ENCODE measurements around the gene RHCE.
"Not testable (repeated sequence)": the region's sequence is repeated elsewhere in the genome, so short reads cannot be mapped to it uniquely, and the experiment has no call there.

RHCE gene

DNA sequence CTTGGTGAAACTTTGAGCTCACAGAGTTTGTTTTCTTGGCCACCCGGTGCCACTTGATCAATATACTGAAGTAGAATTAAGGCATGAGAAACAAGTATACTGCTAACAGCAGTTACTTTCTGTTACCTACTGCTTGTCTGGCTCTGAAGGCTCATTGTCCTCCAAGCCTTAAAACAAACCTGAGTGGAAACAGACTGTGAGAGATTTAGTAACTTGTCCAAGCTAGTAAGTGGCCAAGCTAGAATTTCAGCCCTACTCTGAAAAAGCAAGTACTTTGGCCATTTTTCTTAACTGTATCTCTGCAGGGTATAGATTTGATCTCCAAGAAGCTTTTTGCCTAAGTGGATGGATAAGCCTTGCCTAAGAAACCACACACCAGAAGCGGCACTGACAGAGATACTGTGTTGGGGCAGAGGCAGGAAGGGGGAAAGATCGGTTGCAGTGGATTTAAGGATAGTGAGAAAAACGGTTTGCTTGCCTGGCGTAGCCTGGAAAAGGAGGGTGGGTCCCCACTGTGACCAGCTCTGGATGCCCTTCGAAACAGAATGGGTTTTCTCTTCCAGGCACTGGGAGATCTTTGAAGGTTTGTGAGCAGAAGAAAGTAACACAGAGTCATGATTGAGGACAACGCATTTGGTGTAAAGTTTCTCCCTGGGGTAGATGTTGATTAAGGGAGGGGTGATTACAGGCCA is 8.0 kb upstream of the RHCE start:
- no peak for DNase-seq (ENCODE audit: low spot score)
- in situ Hi-C loops (cut with MboI; ENCODE audit: low pct_unique_long_range_greater_than_20kb, low sequenced_read_pairs, unreplicated experiment): no loop called here
- TF ChIP-seq CTCF (IDR thresholded peaks at IDR 0.05; ENCODE audit: extremely low read depth, insufficient read depth, missing control alignments): no peak

GRCh38 chr1:25427696-25428095 is 7.1 kb upstream of the RHCE start:
- in situ Hi-C loops (cut with MboI; ENCODE audit: low pct_unique_long_range_greater_than_20kb, low sequenced_read_pairs, unreplicated experiment): no loop called here
- no peak for TF ChIP-seq CTCF (IDR thresholded peaks at IDR 0.05; ENCODE audit: extremely low read depth, insufficient read depth, missing control alignments)
- DNase-seq (ENCODE audit: low spot score): no peak

GRCh38 chr1:25425098-25426085 is 4.8 kb upstream of the RHCE start:
- in situ Hi-C loops (cut with MboI; ENCODE audit: low pct_unique_long_range_greater_than_20kb, low sequenced_read_pairs, unreplicated experiment): no loop called here
- DNase-seq (ENCODE audit: low spot score): no peak
- no peak for TF ChIP-seq CTCF (IDR thresholded peaks at IDR 0.05; ENCODE audit: extremely low read depth, insufficient read depth, missing control alignments)

GRCh38 chr1:25423206-25423605 is 2.6 kb upstream of the RHCE start:
- DNase-seq (ENCODE audit: low spot score); in situ Hi-C loops (cut with MboI; ENCODE audit: low pct_unique_long_range_greater_than_20kb, low sequenced_read_pairs, unreplicated experiment): not testable (repeated sequence)

- in situ Hi-C loops (cut with MboI; ENCODE audit: low pct_unique_long_range_greater_than_20kb, low sequenced_read_pairs, unreplicated experiment): not testable (repeated sequence)
Observed at GRCh38 chr1:25419339-25419738, 1.3 kb downstream of the RHCE start.

GRCh38 chr1:25417280-25417679 is 3.3 kb downstream of the RHCE start:
- in situ Hi-C loops (cut with MboI; ENCODE audit: low pct_unique_long_range_greater_than_20kb, low sequenced_read_pairs, unreplicated experiment); DNase-seq (ENCODE audit: low spot score): not testable (repeated sequence)

More at GRCh38 chr1:25419339-25419738, 1.3 kb downstream of the RHCE start:
- DNase-seq (ENCODE audit: low spot score): not testable (repeated sequence)

GRCh38 chr1:25414578-25414977 is 6.0 kb downstream of the RHCE start:
- DNase-seq (ENCODE audit: low spot score); in situ Hi-C loops (cut with MboI; ENCODE audit: low pct_unique_long_range_greater_than_20kb, low sequenced_read_pairs, unreplicated experiment): not testable (repeated sequence)

- in situ Hi-C loops (cut with MboI; ENCODE audit: low pct_unique_long_range_greater_than_20kb, low sequenced_read_pairs, unreplicated experiment); DNase-seq (ENCODE audit: low spot score): not testable (repeated sequence)
Observed at GRCh38 chr1:25414157-25414556, 6.5 kb downstream of the RHCE start.

DNA sequence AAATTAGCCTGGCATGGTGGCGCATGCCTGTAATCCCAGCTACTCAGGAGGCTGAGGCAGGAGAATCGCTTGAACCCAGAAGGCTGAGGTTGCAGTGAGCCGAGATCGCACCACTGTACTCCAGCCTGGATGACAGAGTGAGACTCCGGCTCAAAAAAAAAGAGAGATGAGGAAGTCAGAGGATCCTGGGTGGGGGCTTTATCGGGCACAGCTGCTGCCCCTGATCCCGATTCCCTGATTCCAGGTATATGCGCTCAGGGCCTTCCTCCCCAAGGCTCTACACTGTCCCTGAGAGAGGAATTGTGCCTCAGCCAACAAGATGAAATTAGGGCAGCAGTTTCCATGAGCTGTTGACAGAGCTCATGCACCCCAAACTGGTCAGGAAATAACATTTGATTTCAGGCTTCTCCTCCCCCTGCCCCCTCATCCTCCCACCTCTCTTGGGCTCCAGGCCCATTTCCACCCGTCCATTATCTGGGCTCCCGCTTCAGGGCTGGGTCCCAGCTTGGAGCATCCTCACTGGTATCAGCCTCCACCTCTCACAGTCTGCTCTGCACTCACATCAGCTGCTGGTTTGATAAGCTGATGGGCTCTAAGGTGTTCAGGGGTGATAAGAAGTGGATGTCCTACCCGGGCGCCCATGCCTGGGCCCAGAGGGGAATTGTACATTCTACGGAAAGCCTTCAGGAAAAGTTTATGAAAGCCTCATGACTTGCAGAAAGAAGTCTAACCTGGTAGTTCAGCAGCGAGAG is 7.6 kb downstream of the RHCE start:
- in situ Hi-C loops (cut with MboI; ENCODE audit: low pct_unique_long_range_greater_than_20kb, low sequenced_read_pairs, unreplicated experiment): not testable (repeated sequence)

DNA sequence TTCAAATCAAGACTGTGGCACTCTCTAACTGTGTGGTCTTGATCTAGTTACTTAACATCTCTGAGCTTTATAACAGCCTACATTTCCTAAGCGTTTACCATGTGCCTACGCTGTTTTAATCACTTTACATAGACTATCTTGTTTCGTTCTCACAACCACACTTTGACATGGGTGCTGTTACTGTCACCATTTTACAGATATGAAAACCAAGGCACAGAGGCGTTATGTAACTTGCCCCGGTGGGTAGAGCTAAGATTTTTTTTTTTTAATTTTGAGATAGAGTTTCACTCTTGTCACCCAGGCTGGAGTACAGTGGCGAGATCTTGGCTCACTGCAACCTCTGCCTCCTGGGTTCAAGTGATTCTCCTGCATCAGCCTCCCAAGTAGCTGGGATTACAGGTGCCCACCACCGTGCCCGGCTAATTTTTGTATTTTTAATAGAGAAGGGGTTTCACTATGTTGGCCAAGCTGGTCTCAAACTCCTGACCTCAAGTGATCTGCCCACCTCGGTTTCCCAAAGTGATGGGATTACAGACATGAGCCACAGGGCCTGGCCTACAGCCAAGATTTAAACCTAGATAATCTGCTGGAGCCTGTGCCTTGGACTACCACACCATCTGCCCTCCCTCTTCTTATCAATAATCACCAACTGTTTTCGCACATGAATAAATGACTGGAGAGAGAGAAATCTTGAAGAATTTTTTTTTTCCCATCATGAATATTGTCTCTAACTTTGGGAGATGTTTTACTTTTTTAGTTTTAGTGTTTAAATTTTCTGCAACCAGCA is 10.8 kb downstream of the RHCE start:
- DNase-seq (ENCODE audit: low spot score); in situ Hi-C loops (cut with MboI; ENCODE audit: low pct_unique_long_range_greater_than_20kb, low sequenced_read_pairs, unreplicated experiment): not testable (repeated sequence)

More for the DNA sequence above, 7.6 kb downstream of the RHCE start:
- not testable (repeated sequence) for DNase-seq (ENCODE audit: low spot score)

DNA sequence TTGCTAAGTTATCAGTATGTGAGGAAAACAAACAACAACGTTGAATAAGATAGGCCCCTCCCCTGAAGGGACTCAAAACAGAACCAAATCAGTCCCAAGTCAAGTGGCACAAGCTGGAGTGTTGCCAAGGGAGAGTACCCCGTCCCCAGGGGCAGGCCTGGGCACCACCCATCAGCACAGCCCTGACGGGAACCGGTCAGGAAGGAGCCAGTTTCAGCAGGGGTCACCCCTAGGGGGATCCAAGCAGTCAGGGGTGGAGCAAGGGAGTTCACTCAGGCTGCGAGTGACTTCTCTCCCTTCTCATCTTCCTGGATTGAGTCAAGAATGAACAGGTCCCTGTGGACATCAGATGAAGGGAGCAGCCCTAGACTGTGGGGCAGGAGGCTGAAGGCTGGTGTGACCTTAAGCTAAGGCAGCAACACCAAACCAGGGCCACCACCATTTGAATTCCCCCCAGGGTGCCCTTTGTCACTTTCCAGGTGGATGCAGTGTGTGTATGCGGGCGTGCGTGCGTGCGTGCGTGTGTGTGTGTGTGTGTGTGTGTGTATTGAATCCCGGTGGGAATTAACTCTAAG is 14.8 kb downstream of the RHCE start:
- DNase-seq (ENCODE audit: low spot score); in situ Hi-C loops (cut with MboI; ENCODE audit: low pct_unique_long_range_greater_than_20kb, low sequenced_read_pairs, unreplicated experiment): not testable (repeated sequence)

Measured in GM13977 (cell line).